Astrocyte (in vitro differentiated cells and primary cell): ENCODE results near the gene SYCN. TPM values are rescaled to one million over a fixed set of nuclear protein-coding genes. Genes with fewer than 3 reads are reported as not detected.

Source experiments
- DNase-seq: peaks from one replicate; pipeline ENCODE4 v3.0.0-alpha.2; 2010; ENCODE audit warnings: low read depth
- FAIRE-seq: peaks from 2 replicates; lab custom pipeline; 2011; peaks lifted over from hg19 to GRCh38; lab: Jason Lieb, UNC
- H2AFZ ChIP-seq: 2 replicates; pipeline ENCODE4 v1.6.0; 2012; ENCODE audit warnings: low read depth, low read length, inconsistent platforms
- H3K27ac ChIP-seq: 2 replicates; pipeline ENCODE4 v1.5.1; 2011; ENCODE audit warnings: low read depth, low read length, inconsistent platforms
- H3K27me3 ChIP-seq: 2 replicates; pipeline ENCODE4 v1.6.0; 2011; ENCODE audit warnings: low read length, inconsistent platforms; ENCODE audit not compliant: insufficient read depth
- H3K36me3 ChIP-seq: 2 replicates; pipeline ENCODE4 v1.5.1; 2011; ENCODE audit warnings: low read length, inconsistent platforms; ENCODE audit not compliant: insufficient read depth
- H3K4me1 ChIP-seq: 2 replicates; pipeline ENCODE4 v1.5.1; 2011; ENCODE audit warnings: low read length, inconsistent platforms; ENCODE audit not compliant: insufficient read depth
- H3K4me2 ChIP-seq: 2 replicates; pipeline ENCODE4 v1.6.0; 2012; ENCODE audit warnings: low read length, inconsistent platforms
- H3K4me3 ChIP-seq: 2 replicates; pipeline ENCODE4 v1.5.1; 2011; ENCODE audit warnings: low read depth, mild to moderate bottlenecking, low read length, inconsistent platforms; ENCODE audit not compliant: insufficient read depth
- H3K79me2 ChIP-seq: 2 replicates; pipeline ENCODE4 v1.6.0; 2012; ENCODE audit warnings: mild to moderate bottlenecking, low read length, inconsistent platforms; ENCODE audit not compliant: insufficient read depth
- H3K9ac ChIP-seq: 2 replicates; pipeline ENCODE4 v1.6.0; 2012; ENCODE audit warnings: mild to moderate bottlenecking, low read length, inconsistent platforms
- H3K9me3 ChIP-seq: 2 replicates; pipeline ENCODE4 v1.5.1; 2012; ENCODE audit warnings: low read depth, mild to moderate bottlenecking, low read length, inconsistent platforms; ENCODE audit not compliant: insufficient read depth
- H4K20me1 ChIP-seq: 2 replicates; pipeline ENCODE4 v1.6.0; 2012; ENCODE audit warnings: low read length, inconsistent platforms; ENCODE audit not compliant: insufficient read depth
- H3K27ac Mint-ChIP-seq: one replicate; pipeline ENCODE4 v1.8.0; 2021; ENCODE audit warnings: mild to moderate bottlenecking, mixed read lengths; ENCODE audit not compliant: unreplicated experiment
- H3K27me3 Mint-ChIP-seq: one replicate; pipeline ENCODE4 v1.8.0; 2021; ENCODE audit warnings: low read depth, mixed read lengths; ENCODE audit not compliant: unreplicated experiment
- H3K36me3 Mint-ChIP-seq: one replicate; pipeline ENCODE4 v1.8.0; 2021; ENCODE audit warnings: low read depth, mixed read lengths; ENCODE audit not compliant: unreplicated experiment
- H3K4me1 Mint-ChIP-seq: one replicate; pipeline ENCODE4 v1.8.0; 2021; ENCODE audit warnings: low read depth, mixed read lengths; ENCODE audit not compliant: unreplicated experiment
- H3K4me3 Mint-ChIP-seq: one replicate; pipeline ENCODE4 v1.8.0; 2021; ENCODE audit warnings: mild to moderate bottlenecking, moderate library complexity, mixed read lengths; ENCODE audit not compliant: unreplicated experiment
- H3K9me3 Mint-ChIP-seq: one replicate; pipeline ENCODE4 v1.8.0; 2021; ENCODE audit warnings: mild to moderate bottlenecking, mixed read lengths; ENCODE audit not compliant: unreplicated experiment
- EZH2 ChIP-seq: IDR thresholded peaks from 2 replicates; pipeline ENCODE4 v1.6.1; 2012; ENCODE audit warnings: mild to moderate bottlenecking, low read length, inconsistent platforms; ENCODE audit not compliant: insufficient read depth
- total RNA-seq: library from RNA; stranded (reverse); gene quantifications from 2 replicates; pipeline ENCODE4 v1.2.1, GENCODE V29; 2021
- TF ChIP-seq, protein P1 (sequence below): IDR thresholded peaks from 2 replicates; pipeline ENCODE4 v1.5.1; 2011; ENCODE audit warnings: low read depth, mild to moderate bottlenecking, inconsistent platforms, low read length, moderate library complexity; ENCODE audit not compliant: insufficient read depth

Gene SYCN
- total RNA-seq, 1 donor from 2014 or later: not detected

DNA sequence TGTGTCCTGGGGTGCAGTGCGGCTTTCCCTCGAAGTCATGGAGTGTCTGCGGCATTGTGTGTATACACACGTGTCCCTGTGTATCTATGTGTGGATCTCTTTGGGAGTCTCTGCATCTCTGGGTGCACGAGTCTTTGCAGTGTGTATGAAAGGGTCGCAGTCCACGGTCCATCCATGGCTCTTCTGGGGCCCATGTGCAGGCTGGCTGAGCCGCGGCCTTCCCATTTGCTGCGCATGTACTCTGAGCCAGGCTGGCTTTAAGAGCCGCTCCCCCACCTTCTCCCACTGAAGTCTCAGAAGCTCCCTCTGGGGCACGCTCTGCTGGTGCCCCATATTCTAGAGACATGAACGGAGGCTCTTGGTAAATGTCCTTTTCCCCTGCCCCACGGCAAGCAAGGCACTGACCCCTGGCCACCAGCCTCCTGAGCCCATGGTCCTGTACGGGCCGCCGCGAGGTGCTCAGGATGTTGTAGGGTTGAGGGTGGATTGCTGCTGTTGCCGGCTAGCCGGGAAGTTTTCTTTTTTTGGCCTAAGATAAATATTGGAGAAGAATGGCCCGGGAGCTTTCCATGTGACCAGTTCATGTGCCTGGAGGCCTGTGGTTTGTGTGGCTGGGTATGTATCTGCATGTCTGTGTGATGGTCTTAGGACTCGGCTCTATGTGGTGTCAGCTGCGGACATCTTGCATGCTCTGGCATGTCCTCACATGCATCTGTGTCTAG, 46.6 kb downstream of the SYCN start:
- Histone ChIP-seq H2AFZ (no peak overlapping the region), H3K36me3 (no peaks in the 10 kb centered on the region), H3K27ac (no peak overlapping the region), H3K9me3 (no peaks in the 10 kb centered on the region), H3K79me2 (peaks cover 72% of the 10 kb centered on the region), H4K20me1 (peaks cover 72% of the 10 kb centered on the region), H3K9ac (peak overlapping the region; percentile 46), H3K27me3 (no peaks in the 10 kb centered on the region), H3K4me1 (peaks cover 17% of the 10 kb centered on the region), H3K4me2 (peak overlapping the region; percentile 82), H3K4me3 (no peak overlapping the region)
- H3K4me1 Mint-ChIP-seq: peaks cover 33% of the 10 kb centered on the region
- no peaks in the 10 kb centered on the region for H3K9me3 Mint-ChIP-seq
- no peak overlapping the region for H3K27ac Mint-ChIP-seq
- H3K4me3 Mint-ChIP-seq: peak overlapping the region; percentile 66
- H3K36me3 Mint-ChIP-seq: peaks cover 10% of the 10 kb centered on the region
- H3K27me3 Mint-ChIP-seq: no peaks in the 10 kb centered on the region
- no peak for FAIRE-seq
- TF ChIP-seq, protein P1, sequence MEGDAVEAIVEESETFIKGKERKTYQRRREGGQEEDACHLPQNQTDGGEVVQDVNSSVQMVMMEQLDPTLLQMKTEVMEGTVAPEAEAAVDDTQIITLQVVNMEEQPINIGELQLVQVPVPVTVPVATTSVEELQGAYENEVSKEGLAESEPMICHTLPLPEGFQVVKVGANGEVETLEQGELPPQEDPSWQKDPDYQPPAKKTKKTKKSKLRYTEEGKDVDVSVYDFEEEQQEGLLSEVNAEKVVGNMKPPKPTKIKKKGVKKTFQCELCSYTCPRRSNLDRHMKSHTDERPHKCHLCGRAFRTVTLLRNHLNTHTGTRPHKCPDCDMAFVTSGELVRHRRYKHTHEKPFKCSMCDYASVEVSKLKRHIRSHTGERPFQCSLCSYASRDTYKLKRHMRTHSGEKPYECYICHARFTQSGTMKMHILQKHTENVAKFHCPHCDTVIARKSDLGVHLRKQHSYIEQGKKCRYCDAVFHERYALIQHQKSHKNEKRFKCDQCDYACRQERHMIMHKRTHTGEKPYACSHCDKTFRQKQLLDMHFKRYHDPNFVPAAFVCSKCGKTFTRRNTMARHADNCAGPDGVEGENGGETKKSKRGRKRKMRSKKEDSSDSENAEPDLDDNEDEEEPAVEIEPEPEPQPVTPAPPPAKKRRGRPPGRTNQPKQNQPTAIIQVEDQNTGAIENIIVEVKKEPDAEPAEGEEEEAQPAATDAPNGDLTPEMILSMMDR: no peak
- no peak for TF ChIP-seq EZH2
- DNase-seq: peak; percentile 25

DNA sequence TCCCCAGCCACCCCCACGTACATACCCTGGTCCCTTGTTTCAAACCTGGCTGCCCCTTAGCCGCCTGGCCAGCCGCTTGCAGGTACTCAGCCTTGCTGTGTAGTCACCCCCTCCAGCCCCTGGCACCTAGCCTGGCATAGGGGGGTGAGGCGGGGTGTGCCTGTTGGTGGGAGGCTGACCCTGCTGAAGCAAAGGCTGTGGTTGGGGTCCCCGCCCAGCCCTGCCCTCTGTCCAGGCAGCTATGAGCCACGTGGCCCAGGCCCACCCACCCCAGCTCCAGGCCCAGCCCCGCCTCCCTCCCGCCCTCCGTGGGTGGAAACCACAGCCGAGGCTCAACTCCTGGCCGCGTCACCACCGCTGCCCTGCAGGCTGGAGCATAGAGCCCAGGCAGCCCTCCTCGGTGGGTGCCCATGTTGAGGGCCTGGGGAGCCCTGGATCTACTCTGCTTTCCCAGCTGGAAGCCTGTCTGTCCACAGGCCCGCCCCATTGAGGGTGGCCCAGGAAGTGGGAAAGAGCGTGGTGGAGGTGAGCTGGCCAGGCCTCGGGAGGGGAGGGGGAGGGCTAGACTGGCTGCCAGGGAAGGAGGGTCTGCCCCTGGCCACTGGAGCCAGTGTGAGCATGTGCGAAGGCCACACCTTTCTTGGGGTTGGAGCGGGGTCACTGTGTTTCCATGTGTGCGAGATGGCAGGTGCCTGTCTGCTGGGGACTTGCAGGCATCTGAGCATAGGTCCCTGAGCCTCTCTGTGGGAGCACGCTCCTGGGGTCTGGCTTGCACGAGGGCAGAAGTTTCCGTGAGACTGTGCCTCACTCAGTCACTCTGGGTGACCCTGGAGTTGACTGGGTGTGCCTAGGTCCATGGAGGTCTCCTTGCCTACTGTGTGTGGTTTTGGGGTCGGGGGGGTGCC, 47.5 kb downstream of the SYCN start:
- Histone ChIP-seq H2AFZ (no peak overlapping the region), H3K27me3 (no peaks in the 10 kb centered on the region), H3K4me3 (peak overlapping the region; percentile 33), H3K27ac (no peak overlapping the region), H3K9ac (peak overlapping the region; percentile 46), H4K20me1 (peaks cover 76% of the 10 kb centered on the region), H3K36me3 (no peaks in the 10 kb centered on the region), H3K4me1 (peaks cover 17% of the 10 kb centered on the region), H3K4me2 (peak overlapping the region; percentile 82), H3K9me3 (no peaks in the 10 kb centered on the region), H3K79me2 (peaks cover 69% of the 10 kb centered on the region)
- Mint-ChIP-seq H3K9me3 (no peaks in the 10 kb centered on the region), H3K36me3 (peaks cover 12% of the 10 kb centered on the region), H3K27me3 (no peaks in the 10 kb centered on the region), H3K27ac (no peak overlapping the region), H3K4me1 (peaks cover 33% of the 10 kb centered on the region), H3K4me3 (peak overlapping the region; percentile 66)
- peak; percentile 20 for DNase-seq
- FAIRE-seq: no peak
- TF ChIP-seq EZH2: no peak
- TF ChIP-seq, protein P1: no peak
